ENCODE measurements around the gene OR6C76.

GRCh38 chr12:55385891-55386290 is 40.2 kb upstream of the OR6C76 start:
- TF ChIP-seq CTCF (IDR thresholded peaks at IDR 0.05) (no peak), POLR2A (IDR thresholded peaks at IDR 0.05; ENCODE audit: low read depth) (no peak), POLR2AphosphoS5 (IDR thresholded peaks at IDR 0.05) (no peak)

Data from esophagus muscularis mucosa (tissue), 3 donors.